Tibial artery (tissue), 4 donors: ENCODE measurements around the gene SIPA1L3.

Experiments used
- DNase-seq, 2 donors: peaks; one replicate each; pipeline ENCODE4 v3.0.0-alpha.2; 2019
- H3K27ac ChIP-seq, 2 donors: fragments of 200-600 bp; sonication (generic) in 1 of 2; 1 replicate in 1 of 2; 2 replicates in 1 of 2; pipeline ENCODE4 v1.5.1; 2018 to 2019; ENCODE audit warnings: mild to moderate bottlenecking in 1 of 2
- H3K27me3 ChIP-seq, 2 donors: fragments of 200-600 bp; sonication (generic) in 1 of 2; one replicate each; pipeline versions ENCODE4 v1.5.1 to v1.6.0; 2016 to 2019
- H3K36me3 ChIP-seq, 3 donors: fragments of 200-600 bp; sonication (generic) in 2 of 3; one replicate each; pipeline ENCODE4 v1.5.1; 2016 to 2019; ENCODE audit warnings: mild to moderate bottlenecking in 2 of 3
- H3K4me1 ChIP-seq, 4 donors: fragments of 200-600 bp; sonication (generic) in 2 of 4; 1 replicate in 3 of 4; 2 replicates in 1 of 4; pipeline ENCODE4 v1.5.1; 2016 to 2019
- H3K4me3 ChIP-seq, 2 donors: fragments of 200-600 bp; sonication (generic) in 1 of 2; 1 replicate in 1 of 2; 2 replicates in 1 of 2; pipeline ENCODE4 v1.5.1; 2018 to 2019; ENCODE audit warnings: mild to moderate bottlenecking in 2 of 2
- H3K9me3 ChIP-seq, 3 donors: fragments of 200-600 bp; sonication (generic) in 1 of 3; one replicate each; pipeline ENCODE4 v1.5.1; 2016 to 2019
- intact Hi-C: fragments of 100-400 bp; cut with DNase I; formaldehyde crosslinking; loops from one replicate; pipeline ENCODE4 v1.15.0; 2023; ENCODE audit warnings: low total_unique reads
- TF ChIP-seq, protein P1 (sequence below), 2 experiments: fragments of 200-600 bp in 1 of 2; fragments of 450-650 bp in 1 of 2; IDR thresholded peaks; one replicate each; pipeline ENCODE4 v1.5.1; 2017 to 2019; ENCODE audit warnings: antibody characterized with exemption in 2 of 2, mild to moderate bottlenecking in 1 of 2, moderate library complexity in 1 of 2

The SIPA1L3 gene

DNA sequence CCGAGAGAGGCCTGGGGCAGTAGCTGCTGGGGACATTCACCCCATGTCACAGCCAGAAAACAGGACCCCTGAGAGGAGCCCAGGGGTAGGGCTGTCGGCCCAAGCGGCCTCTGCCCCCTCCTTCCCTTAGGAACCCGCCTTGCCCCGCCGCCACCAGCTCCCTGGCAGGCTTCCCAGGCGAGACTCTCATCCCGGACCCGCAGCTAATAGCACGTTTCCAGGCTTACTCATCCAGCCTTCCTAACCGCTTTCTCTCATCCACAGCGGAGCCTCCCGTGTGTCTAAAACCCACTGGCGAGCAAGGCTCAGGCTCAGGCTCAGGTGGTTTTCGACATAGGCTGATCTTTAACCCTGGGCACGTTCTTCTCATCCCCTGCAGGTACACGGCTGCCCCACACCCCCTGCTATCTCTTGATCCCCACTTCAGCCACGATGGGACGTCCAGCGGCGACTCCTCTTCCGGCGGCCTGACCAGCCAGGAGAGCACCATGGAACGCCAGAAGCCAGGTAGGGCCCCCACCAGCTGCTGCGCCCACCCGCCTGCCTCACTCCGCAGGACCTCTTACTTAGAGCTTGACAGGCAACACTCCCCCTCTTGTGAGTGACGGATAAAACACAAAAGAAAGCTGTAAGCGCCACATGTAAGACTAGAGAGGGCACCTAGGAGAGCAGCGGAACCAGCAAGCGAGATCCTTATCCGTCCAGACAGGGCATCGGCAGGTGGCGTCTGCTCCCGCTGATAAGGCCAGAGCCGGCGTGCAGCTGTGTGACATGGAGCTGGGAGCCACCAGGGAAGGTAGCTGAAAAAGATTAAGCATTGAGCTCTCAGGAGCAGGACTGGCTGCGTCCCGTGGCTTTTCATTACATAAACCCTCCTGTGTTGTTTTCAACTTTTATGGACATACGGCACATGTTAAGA, 245.7 kb downstream of the SIPA1L3 start:
- intact Hi-C loops = no loop called here
- Histone ChIP-seq H3K4me3 (no peak overlapping the region), H3K36me3 (peaks cover 11 to 75% (median 34%) of the 10 kb centered on the region in 3 donors), H3K9me3 (no peaks in the 10 kb centered on the region), H3K27me3 (no peaks in the 10 kb centered on the region), H3K27ac (no peak overlapping the region), H3K4me1 (no peaks in the 10 kb centered on the region)
- no peak for DNase-seq
- TF ChIP-seq, protein P1, sequence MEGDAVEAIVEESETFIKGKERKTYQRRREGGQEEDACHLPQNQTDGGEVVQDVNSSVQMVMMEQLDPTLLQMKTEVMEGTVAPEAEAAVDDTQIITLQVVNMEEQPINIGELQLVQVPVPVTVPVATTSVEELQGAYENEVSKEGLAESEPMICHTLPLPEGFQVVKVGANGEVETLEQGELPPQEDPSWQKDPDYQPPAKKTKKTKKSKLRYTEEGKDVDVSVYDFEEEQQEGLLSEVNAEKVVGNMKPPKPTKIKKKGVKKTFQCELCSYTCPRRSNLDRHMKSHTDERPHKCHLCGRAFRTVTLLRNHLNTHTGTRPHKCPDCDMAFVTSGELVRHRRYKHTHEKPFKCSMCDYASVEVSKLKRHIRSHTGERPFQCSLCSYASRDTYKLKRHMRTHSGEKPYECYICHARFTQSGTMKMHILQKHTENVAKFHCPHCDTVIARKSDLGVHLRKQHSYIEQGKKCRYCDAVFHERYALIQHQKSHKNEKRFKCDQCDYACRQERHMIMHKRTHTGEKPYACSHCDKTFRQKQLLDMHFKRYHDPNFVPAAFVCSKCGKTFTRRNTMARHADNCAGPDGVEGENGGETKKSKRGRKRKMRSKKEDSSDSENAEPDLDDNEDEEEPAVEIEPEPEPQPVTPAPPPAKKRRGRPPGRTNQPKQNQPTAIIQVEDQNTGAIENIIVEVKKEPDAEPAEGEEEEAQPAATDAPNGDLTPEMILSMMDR (IDR thresholded peaks at IDR 0.05) = no peak

DNA sequence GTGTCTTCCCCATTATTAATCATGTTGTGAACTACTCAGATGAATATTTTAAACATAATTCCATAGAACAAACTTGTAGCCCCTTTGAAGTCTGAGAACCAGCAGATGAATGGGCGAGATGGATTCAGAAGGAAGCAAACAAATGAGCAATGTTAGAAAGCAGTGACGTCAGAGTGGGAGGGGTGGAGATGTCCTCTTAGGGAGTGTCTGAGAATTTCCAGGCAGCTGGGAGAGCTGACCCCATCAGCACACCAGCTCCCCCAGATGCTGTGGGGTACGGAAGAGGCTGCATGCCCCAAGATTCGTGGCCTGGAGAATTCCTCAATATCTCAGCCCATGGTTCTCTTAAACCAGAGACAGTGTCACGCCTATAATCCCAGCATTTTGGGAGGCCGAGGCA, 248.4 kb downstream of the SIPA1L3 start:
- H3K36me3 ChIP-seq = peaks cover 19 to 83% (median 51%) of the 10 kb centered on the region in 3 donors

DNA sequence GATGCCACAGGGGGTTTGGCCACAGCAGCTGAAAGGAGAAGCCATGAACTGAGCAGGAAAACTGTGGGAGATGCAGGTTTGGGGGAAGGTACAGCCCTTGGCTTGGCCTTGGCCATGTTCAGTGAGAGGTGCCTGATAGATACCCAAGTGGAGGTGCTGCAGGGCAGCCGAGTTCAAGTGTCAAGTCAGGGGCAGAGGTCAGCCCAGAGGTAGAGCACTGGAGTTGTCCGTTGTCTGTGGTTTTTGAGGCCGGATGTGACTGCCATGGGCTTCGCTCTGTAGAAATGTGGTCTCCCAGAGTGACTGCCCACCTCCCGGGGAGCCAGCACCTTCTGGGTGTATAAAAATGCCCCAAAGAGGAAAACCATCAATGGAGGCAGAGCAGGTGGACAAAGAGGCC, 251.7 kb downstream of the SIPA1L3 start:
- TF ChIP-seq, protein P1 (IDR thresholded peaks at IDR 0.05) = no peak
- Histone ChIP-seq H3K4me1 (no peaks in the 10 kb centered on the region), H3K36me3 (peaks cover 27 to 82% (median 55%) of the 10 kb centered on the region in 3 donors), H3K4me3 (no peak overlapping the region), H3K27ac (no peak overlapping the region), H3K9me3 (peaks cover 0 to 13% (median 11%) of the 10 kb centered on the region in 3 donors), H3K27me3 (no peaks in the 10 kb centered on the region)
- no peak for DNase-seq
- intact Hi-C loops = no loop called here

More for the DNA sequence above, 248.4 kb downstream of the SIPA1L3 start:
- Histone ChIP-seq H3K9me3 (no peaks in the 10 kb centered on the region), H3K27ac (no peak overlapping the region), H3K4me1 (no peaks in the 10 kb centered on the region), H3K27me3 (no peaks in the 10 kb centered on the region), H3K4me3 (no peak overlapping the region)
- TF ChIP-seq, protein P1 (IDR thresholded peaks at IDR 0.05) = no peak
- intact Hi-C loops = no loop called here
- no peak for DNase-seq

DNA sequence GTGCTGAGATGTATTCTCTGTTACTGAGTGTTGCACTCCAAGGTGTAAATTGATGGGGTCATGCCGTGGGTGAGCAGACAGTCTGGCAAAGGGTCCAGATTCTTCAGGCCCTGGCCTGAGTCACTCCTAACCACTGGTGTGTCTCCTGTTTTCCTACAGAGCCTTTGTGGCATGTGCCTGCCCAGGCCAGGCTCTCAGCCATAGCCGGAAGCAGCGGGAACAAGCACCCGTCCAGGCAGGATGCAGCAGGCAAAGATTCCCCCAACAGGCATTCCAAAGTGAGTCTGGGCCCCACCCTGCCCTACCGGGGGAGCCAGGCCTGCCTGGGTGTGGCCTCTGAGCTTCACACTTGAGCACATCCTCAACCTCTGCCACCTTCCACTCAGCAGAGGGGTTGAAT, 255.1 kb downstream of the SIPA1L3 start:
- intact Hi-C loops = no loop called here
- no peak for DNase-seq
- TF ChIP-seq, protein P1 (IDR thresholded peaks at IDR 0.05) = no peak
- no peaks in the 10 kb centered on the region for H3K27me3 ChIP-seq
- H3K4me1 ChIP-seq = no peaks in the 10 kb centered on the region
- no peak overlapping the region for H3K4me3 ChIP-seq
- H3K27ac ChIP-seq = no peak overlapping the region
- H3K36me3 ChIP-seq = peaks cover 27 to 89% (median 57%) of the 10 kb centered on the region in 3 donors
- peaks cover 0 to 13% (median 11%) of the 10 kb centered on the region in 3 donors for H3K9me3 ChIP-seq

DNA sequence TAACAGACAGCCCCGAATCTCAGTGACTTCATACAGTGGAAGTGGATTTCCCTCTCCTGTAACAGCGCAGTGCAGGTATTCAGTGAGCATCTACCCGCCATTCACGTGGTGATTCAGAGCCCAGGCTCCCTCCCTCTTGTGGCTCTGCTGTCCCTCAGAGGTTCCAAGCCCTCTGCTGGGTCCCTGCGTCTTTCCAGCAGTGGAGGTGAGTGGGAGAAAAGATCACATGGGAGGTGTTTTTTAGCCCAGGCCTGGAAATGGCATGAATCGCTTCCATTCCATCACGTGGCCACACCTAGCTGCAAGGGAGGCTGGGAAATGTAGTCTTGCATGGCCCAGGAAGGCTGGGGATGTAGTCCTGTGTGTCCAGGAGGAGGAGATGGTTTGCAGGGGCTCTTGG, 255.6 kb downstream of the SIPA1L3 start:
- intact Hi-C loops = no loop called here
- peaks cover 0 to 13% (median 11%) of the 10 kb centered on the region in 3 donors for H3K9me3 ChIP-seq
- H3K4me1 ChIP-seq = no peaks in the 10 kb centered on the region
- no peak overlapping the region for H3K27ac ChIP-seq
- TF ChIP-seq, protein P1 (IDR thresholded peaks at IDR 0.05) = no peak
- H3K36me3 ChIP-seq = peaks cover 27 to 89% (median 61%) of the 10 kb centered on the region in 3 donors
- no peak for DNase-seq
- H3K4me3 ChIP-seq = no peak overlapping the region
- no peaks in the 10 kb centered on the region for H3K27me3 ChIP-seq
